H1 (cell line): ENCODE results near the gene GNA12. TPM values are rescaled to one million over a fixed set of nuclear protein-coding genes. Genes with fewer than 3 reads are reported as not detected.

ENCODE experiments used
- BACH1 ChIP-seq: IDR thresholded peaks from 2 replicates; pipeline ENCODE4 v1.6.1; 2012; ENCODE audit warnings: low read length, improper control_type of control experiment
- GTF2F1 ChIP-seq: IDR thresholded peaks from 2 replicates; pipeline ENCODE4 v1.6.1; 2012; ENCODE audit warnings: low read depth, low read length, improper control_type of control experiment, borderline replicate concordance
- JUN ChIP-seq: IDR thresholded peaks from 2 replicates; pipeline ENCODE4 v1.6.1; 2011; ENCODE audit warnings: low read depth, mild to moderate bottlenecking, improper control_type of control experiment, low read length
- RFX5 ChIP-seq: IDR thresholded peaks from 2 replicates; pipeline ENCODE4 v1.6.1; 2011; ENCODE audit warnings: low read depth, low read length, improper control_type of control experiment, borderline replicate concordance
- SP4 ChIP-seq: IDR thresholded peaks from 2 replicates; pipeline ENCODE4 v1.6.1; 2012; ENCODE audit warnings: low read length, inconsistent platforms
- SUZ12 ChIP-seq: fragments of 200-600 bp; sonication (generic); IDR thresholded peaks from 2 replicates; pipeline ENCODE4 v1.6.1; 2012; ENCODE audit warnings: mild to moderate bottlenecking, inconsistent platforms, low read length, moderate library complexity, mixed read lengths
- YY1 ChIP-seq: IDR thresholded peaks from 2 replicates; pipeline ENCODE4 v1.6.1; 2011; ENCODE audit warnings: low read depth, mild to moderate bottlenecking, low read length
- polyA plus RNA-seq, 7 experiments: library from polyadenylated mRNA; depleted of rRNA in 3 of 7; stranded (reverse) in 5 of 7; unstranded in 2 of 7; fragments of >200 nt in 5 of 7; fragments of 200-250 nt in 2 of 7; gene quantifications; 1 replicate in 5 of 7; 2 replicates in 1 of 7; 4 replicates in 1 of 7; pipeline versions ENCODE4 v1.2.1 to v1.2.3, GENCODE V29; 2011 to 2013; ENCODE audit warnings: missing spikeins in 2 of 7, mixed read lengths in 2 of 7
- total RNA-seq: library from RNA; stranded (reverse); fragmentation: NEBNext Ultra II Directional; extraction: Animal tissue kit (Norgen Biotek cat#: 25700); gene quantifications from 2 replicates; pipeline ENCODE4 v1.2.1, GENCODE V29; 2021
- TF ChIP-seq, protein P1 (sequence below): IDR thresholded peaks from 2 replicates; pipeline ENCODE4 v1.6.1; 2012; ENCODE audit warnings: inconsistent platforms
- TF ChIP-seq, protein P2 (sequence below): IDR thresholded peaks from 2 replicates; pipeline ENCODE4 v1.6.1; 2011; ENCODE audit warnings: low read depth, mild to moderate bottlenecking, low read length; ENCODE audit not compliant: insufficient read depth
- TF ChIP-seq, protein P3 (sequence below): IDR thresholded peaks from 2 replicates; pipeline ENCODE4 v1.6.1; 2012; ENCODE audit warnings: inconsistent platforms

The GNA12 gene
- total and polyA plus RNA-seq, 2 of the 8 experiments (the other 6 are each of a cell fraction or from before 2014, with no cell fraction given), result 96.5 to 109 TPM

DNA sequence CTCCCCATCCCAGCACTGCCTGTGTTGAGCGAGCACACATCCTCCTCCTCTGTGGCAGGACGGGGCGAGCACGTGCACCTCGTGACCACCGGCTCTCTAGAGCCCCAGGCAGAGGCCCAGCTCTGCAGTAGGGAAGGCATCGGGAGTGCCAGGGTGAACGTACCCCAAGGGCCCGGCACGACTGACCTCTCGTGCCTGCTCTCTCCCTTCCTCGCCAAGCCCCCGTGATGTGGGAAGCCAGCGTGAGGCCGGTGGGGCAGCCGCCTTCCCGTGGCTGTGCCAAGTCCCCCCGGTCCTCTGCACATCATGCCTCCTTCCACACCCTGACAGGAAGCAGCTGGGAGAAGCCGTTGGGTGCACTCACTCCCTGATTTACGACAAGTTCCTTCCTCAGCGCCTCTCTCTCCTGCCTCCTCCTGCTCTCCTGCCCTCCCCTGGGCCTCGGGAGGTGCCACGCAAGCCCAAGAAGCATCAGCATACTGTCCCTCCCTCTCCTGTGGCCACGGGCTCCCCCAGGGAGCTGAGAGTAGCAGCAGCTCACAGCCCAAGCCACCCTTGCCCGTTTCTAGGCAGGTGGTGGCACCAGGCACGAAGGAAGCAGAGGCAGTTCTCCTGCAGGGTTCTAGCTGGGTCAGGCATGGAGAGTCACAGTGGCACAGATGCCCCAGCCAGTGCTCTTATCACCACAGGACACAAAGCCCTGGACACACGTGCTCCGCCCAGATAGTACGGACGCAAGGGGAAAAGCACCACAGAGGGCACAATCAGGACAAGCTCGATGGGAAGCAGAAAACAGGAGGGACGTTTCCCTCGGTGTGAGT, 109.1 kb downstream of the GNA12 start (continued):
- no peak for TF ChIP-seq GTF2F1
- TF ChIP-seq YY1, result no peak
- no peak for TF ChIP-seq RFX5
- TF ChIP-seq, protein P1, sequence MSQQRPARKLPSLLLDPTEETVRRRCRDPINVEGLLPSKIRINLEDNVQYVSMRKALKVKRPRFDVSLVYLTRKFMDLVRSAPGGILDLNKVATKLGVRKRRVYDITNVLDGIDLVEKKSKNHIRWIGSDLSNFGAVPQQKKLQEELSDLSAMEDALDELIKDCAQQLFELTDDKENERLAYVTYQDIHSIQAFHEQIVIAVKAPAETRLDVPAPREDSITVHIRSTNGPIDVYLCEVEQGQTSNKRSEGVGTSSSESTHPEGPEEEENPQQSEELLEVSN, result no peak
- no peak for TF ChIP-seq BACH1
- TF ChIP-seq JUN, result no peak
- TF ChIP-seq, protein P2, sequence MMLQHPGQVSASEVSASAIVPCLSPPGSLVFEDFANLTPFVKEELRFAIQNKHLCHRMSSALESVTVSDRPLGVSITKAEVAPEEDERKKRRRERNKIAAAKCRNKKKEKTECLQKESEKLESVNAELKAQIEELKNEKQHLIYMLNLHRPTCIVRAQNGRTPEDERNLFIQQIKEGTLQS, result no peak
- TF ChIP-seq SP4, result no peak
- no peak for TF ChIP-seq SUZ12
- TF ChIP-seq, protein P3, sequence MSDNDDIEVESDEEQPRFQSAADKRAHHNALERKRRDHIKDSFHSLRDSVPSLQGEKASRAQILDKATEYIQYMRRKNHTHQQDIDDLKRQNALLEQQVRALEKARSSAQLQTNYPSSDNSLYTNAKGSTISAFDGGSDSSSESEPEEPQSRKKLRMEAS, result no peak
